Endothelial cell of umbilical vein (primary cell): ENCODE data around the gene ST6GALNAC4. TPM values are rescaled to one million over a fixed set of nuclear protein-coding genes. Genes with fewer than 3 reads are reported as not detected.

Experiments used
- BruUV-seq: library from RNA; stranded (reverse); fragments of 400-500 nt; replicated peaks from 2 replicates; lab custom pipeline; 2021; lab: Mats Ljungman, UMichigan
- CTCF ChIA-PET: fragments of 300-600, 350-600 bp; sonication (Branson Sonifier 250); formaldehyde crosslinking; loops from one replicate; lab custom pipeline; 2021; ENCODE audit warnings: antibody characterized with exemption, inconsistent platforms; lab: Charles Lee
- POLR2A ChIA-PET: fragments of 300-600, 350-600 bp; sonication (Branson Sonifier 250); formaldehyde crosslinking; loops from one replicate; lab custom pipeline; 2021; ENCODE audit warnings: antibody characterized with exemption, inconsistent platforms; lab: Charles Lee
- DNase-seq: peaks from one replicate; pipeline ENCODE4 v3.0.0-alpha.2; 2011; ENCODE audit warnings: low read depth, low spot score
- FAIRE-seq: peaks from 2 replicates; lab custom pipeline; 2011; peaks lifted over from hg19 to GRCh38; lab: Jason Lieb, UNC
- H2AFZ ChIP-seq: 2 replicates; pipeline ENCODE4 v1.6.0; 2012; ENCODE audit warnings: low read depth, low read length, control low read depth, inconsistent platforms
- H3K27ac ChIP-seq: 2 replicates; pipeline ENCODE4 v1.5.1; 2011; ENCODE audit warnings: low read depth, mild to moderate bottlenecking, control low read depth, low read length, moderate library complexity; ENCODE audit not compliant: insufficient read depth
- H3K27me3 ChIP-seq, 2 experiments: 2 replicates each; pipeline versions ENCODE4 v1.6.0 to v1.6.1; 2011; ENCODE audit warnings: low read length in 2 of 2, mixed read lengths in 1 of 2; ENCODE audit not compliant: control insufficient read depth in 2 of 2, insufficient read depth in 2 of 2
- H3K36me3 ChIP-seq, 2 experiments: 2 replicates in 1 of 2; 3 replicates in 1 of 2; pipeline ENCODE4 v1.5.1; 2011; ENCODE audit warnings: low read length in 2 of 2, mild to moderate bottlenecking in 1 of 2, moderate library complexity in 1 of 2; ENCODE audit not compliant: control insufficient read depth in 2 of 2, insufficient read depth in 2 of 2; ENCODE audit errors: extremely low read depth in 1 of 2
- H3K4me1 ChIP-seq: 3 replicates; pipeline ENCODE4 v1.5.1; 2011; ENCODE audit warnings: mild to moderate bottlenecking, low read length; ENCODE audit not compliant: control insufficient read depth, insufficient read depth; ENCODE audit errors: extremely low read depth
- H3K4me2 ChIP-seq: 2 replicates; pipeline ENCODE4 v1.6.1; 2011; ENCODE audit warnings: low read length, control low read depth, mixed read lengths; ENCODE audit not compliant: insufficient read depth
- H3K4me3 ChIP-seq, 3 experiments: fragments of 200-600 bp in 1 of 3; sonication (generic), shearing (Covaris generic) in 1 of 3; replicated peaks in 1 of 3; 2 replicates each; pipeline ENCODE4 v1.5.1; 2011 to 2016; ENCODE audit warnings: control low read depth in 3 of 3, low read length in 3 of 3, mild to moderate bottlenecking in 2 of 3, inconsistent platforms in 1 of 3, low read depth in 1 of 3, moderate library complexity in 1 of 3; ENCODE audit not compliant: insufficient read depth in 1 of 3
- H3K79me2 ChIP-seq: 2 replicates; pipeline ENCODE4 v1.6.0; 2012; ENCODE audit warnings: low read length, inconsistent platforms; ENCODE audit not compliant: control insufficient read depth, insufficient read depth
- H3K9ac ChIP-seq: replicated peaks from 2 replicates; pipeline ENCODE3; 2011; ENCODE audit warnings: low read length, control low read depth; ENCODE audit not compliant: insufficient read depth; ENCODE audit errors: extremely low read depth
- H3K9me1 ChIP-seq: replicated peaks from 3 replicates; pipeline ENCODE4 v1.6.0; 2011; ENCODE audit warnings: mild to moderate bottlenecking, low read length; ENCODE audit not compliant: control insufficient read depth, insufficient read depth; ENCODE audit errors: extremely low read depth
- H3K9me3 ChIP-seq: replicated peaks from 2 replicates; pipeline ENCODE4 v1.5.1; 2012; ENCODE audit warnings: low read length, inconsistent platforms; ENCODE audit not compliant: control insufficient read depth, insufficient read depth
- H4K20me1 ChIP-seq: replicated peaks from 2 replicates; pipeline ENCODE3; 2011; ENCODE audit warnings: mild to moderate bottlenecking, low read length; ENCODE audit not compliant: control insufficient read depth, insufficient read depth; ENCODE audit errors: extremely low read depth
- EZH2 ChIP-seq: IDR thresholded peaks from 2 replicates; pipeline ENCODE4 v1.6.1; 2012; ENCODE audit warnings: borderline replicate concordance, low read depth, mild to moderate bottlenecking, moderate library complexity, low read length, inconsistent platforms; ENCODE audit not compliant: severe bottlenecking
- GATA2 ChIP-seq: IDR thresholded peaks from 2 replicates; pipeline ENCODE4 v1.7.0; 2011; ENCODE audit warnings: low read depth, mild to moderate bottlenecking, moderate library complexity, mixed read lengths, low read length; ENCODE audit not compliant: insufficient read length, insufficient read depth
- MAX ChIP-seq: IDR thresholded peaks from 2 replicates; pipeline ENCODE4 v1.6.1; 2011; ENCODE audit not compliant: insufficient read depth, insufficient read length
- MYC ChIP-seq: IDR thresholded peaks from one replicate; pipeline ENCODE4 v1.6.1; 2011; ENCODE audit warnings: mild to moderate bottlenecking, low read depth, low read length
- POLR2A ChIP-seq: IDR thresholded peaks from 2 replicates; pipeline ENCODE4 v1.6.1; 2012; ENCODE audit warnings: low read depth, mild to moderate bottlenecking, control low read depth, low read length
- dilution Hi-C: fragments of 300-500 bp; cut with MboI; formaldehyde crosslinking; loops from one replicate; pipeline ENCODE4 v1.15.0; 2019; ENCODE audit warnings: low sequenced_read_pairs; ENCODE audit not compliant: extremely low pct_ligation_motif_present
- intact Hi-C: fragments of 100-400 bp; cut with micrococcal nuclease; formaldehyde crosslinking; loops from one replicate; pipeline ENCODE4 v1.10.0; 2022
- polyA plus RNA-seq, 4 experiments: library from polyadenylated mRNA; depleted of rRNA in 3 of 4; stranded (reverse) in 3 of 4; unstranded in 1 of 4; fragments of >200 nt; gene quantifications; 2 replicates each; pipeline versions ENCODE4 v1.2.1 to v1.2.3, GENCODE V29; 2011 to 2012; ENCODE audit warnings: missing spikeins in 1 of 4
- total RNA-seq: library from RNA; stranded (reverse); gene quantifications from 2 replicates; pipeline ENCODE4 v1.2.3, GENCODE V29; 2021

The ST6GALNAC4 gene
- total and polyA plus RNA-seq, 2 donors (not counting 3 experiments of a cell fraction or from before 2014, with no cell fraction given), result 45.9 to 85.3 TPM

DNA sequence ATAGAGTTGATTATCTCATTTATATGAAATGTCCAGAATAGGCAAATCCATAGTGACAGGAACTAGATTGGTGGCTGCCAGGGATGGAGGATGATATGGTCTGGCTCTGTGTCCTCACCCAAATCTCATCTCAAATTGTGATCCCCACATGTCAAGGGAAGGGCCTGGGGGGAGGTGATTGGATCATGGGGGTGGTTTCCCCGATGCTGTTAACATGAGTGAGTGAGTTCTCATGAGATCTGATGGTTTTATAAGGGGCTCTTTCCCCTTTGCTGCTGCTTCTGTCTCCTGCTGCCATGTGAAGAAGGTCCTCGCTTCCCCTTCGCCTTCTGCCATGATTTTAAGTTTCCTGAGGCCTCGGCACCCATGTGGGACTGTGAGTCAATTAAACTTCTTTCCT lies 42.6 kb upstream of the ST6GALNAC4 start:
- Histone ChIP-seq H3K27ac (no peak overlapping the region), H3K36me3 (no peaks in the 10 kb centered on the region), H3K9ac (no peak overlapping the region), H3K79me2 (no peaks in the 10 kb centered on the region), H4K20me1 (no peaks in the 10 kb centered on the region), H3K4me2 (no peak overlapping the region), H3K4me1 (no peaks in the 10 kb centered on the region), H3K9me1 (no peaks in the 10 kb centered on the region), H3K9me3 (no peaks in the 10 kb centered on the region), H3K4me3 (no peak overlapping the region), H3K27me3 (no peaks in the 10 kb centered on the region), H2AFZ (no peak overlapping the region)
- TF ChIP-seq GATA2, result no peak
- no peak for TF ChIP-seq EZH2
- no peak for FAIRE-seq
- CTCF ChIA-PET, result no interaction called here
- POLR2A ChIA-PET, result no interaction called here
- no TSS peak for BruUV-seq
- DNase-seq, result no peak
- dilution Hi-C loops (no loop called here), intact Hi-C loops (no loop called here)

DNA sequence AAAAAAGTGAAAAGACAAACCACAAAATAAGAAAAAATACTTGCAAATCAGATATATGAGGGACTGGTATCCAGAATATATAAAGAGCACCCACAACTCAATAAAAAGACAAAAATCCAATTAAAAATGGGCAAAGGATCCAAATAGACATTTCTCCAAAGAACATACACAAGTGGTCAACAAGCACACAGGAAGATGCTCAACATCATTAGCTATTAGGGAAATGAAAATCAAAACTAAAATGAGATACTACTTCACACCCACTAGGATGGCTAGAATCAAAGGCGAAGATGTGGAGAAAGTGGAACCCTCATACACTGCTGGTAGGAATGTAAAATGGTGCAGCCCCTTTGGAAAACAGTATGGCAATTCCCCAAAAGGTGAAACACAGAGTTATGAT lies 41.9 kb upstream of the ST6GALNAC4 start:
- Histone ChIP-seq H3K9ac (no peak overlapping the region), H3K27me3 (no peaks in the 10 kb centered on the region), H3K36me3 (no peaks in the 10 kb centered on the region), H3K27ac (no peak overlapping the region), H3K9me1 (no peaks in the 10 kb centered on the region), H2AFZ (no peak overlapping the region), H3K4me1 (no peaks in the 10 kb centered on the region), H3K79me2 (no peaks in the 10 kb centered on the region), H3K4me3 (no peak overlapping the region), H4K20me1 (no peaks in the 10 kb centered on the region), H3K4me2 (no peak overlapping the region), H3K9me3 (no peaks in the 10 kb centered on the region)
- POLR2A ChIA-PET, result no interaction called here
- no peak for FAIRE-seq
- DNase-seq, result no peak
- intact Hi-C loops (no loop called here), dilution Hi-C loops (no loop called here)
- CTCF ChIA-PET, result no interaction called here
- TF ChIP-seq POLR2A (no peak), MAX (no peak), MYC (no peak)
- BruUV-seq, result no TSS peak
